ENCODE measurements around the gene MPPED1.

Gene MPPED1

GRCh38 chr22:43521716-43522115 is 109.9 kb downstream of the MPPED1 start:
- DNase-seq (ENCODE audit: low read depth) = no peak

GRCh38 chr22:43526117-43526655 is 114.4 kb downstream of the MPPED1 start:
- DNase-seq (ENCODE audit: low read depth) = no peak

- no peak for DNase-seq (ENCODE audit: low read depth)
These were observed 115.1 kb downstream of the MPPED1 start for GRCh38 chr22:43526946-43527345.

GRCh38 chr22:43528601-43529360 is 117.0 kb downstream of the MPPED1 start:
- DNase-seq (ENCODE audit: low read depth) = no peak

GRCh38 chr22:43529461-43529860 is 117.6 kb downstream of the MPPED1 start:
- no peak for DNase-seq (ENCODE audit: low read depth)

- no peak for DNase-seq (ENCODE audit: low read depth)
These were observed 118.1 kb downstream of the MPPED1 start for GRCh38 chr22:43529934-43530333.

GRCh38 chr22:43530349-43531201 is 118.8 kb downstream of the MPPED1 start:
- DNase-seq (ENCODE audit: low read depth) = no peak

- DNase-seq (ENCODE audit: low read depth) = no peak
These were observed 119.8 kb downstream of the MPPED1 start for GRCh38 chr22:43531651-43532050.

GRCh38 chr22:43532301-43533155 is 120.7 kb downstream of the MPPED1 start:
- DNase-seq (ENCODE audit: low read depth) = no peak

GRCh38 chr22:43533156-43533530 is 121.3 kb downstream of the MPPED1 start:
- DNase-seq (ENCODE audit: low read depth) = no peak

GRCh38 chr22:43533656-43534428 is 122.0 kb downstream of the MPPED1 start:
- no peak for DNase-seq (ENCODE audit: low read depth)

- DNase-seq (ENCODE audit: low read depth) = no peak
These were observed 123.1 kb downstream of the MPPED1 start for GRCh38 chr22:43534916-43535315.

GRCh38 chr22:43535336-43535735 is 123.5 kb downstream of the MPPED1 start:
- no peak for DNase-seq (ENCODE audit: low read depth)

- DNase-seq (ENCODE audit: low read depth) = no peak
These were observed 123.9 kb downstream of the MPPED1 start for GRCh38 chr22:43535741-43536140.

GRCh38 chr22:43537019-43537585 is 125.3 kb downstream of the MPPED1 start:
- no peak for DNase-seq (ENCODE audit: low read depth)

GRCh38 chr22:43539572-43540528 is 128.0 kb downstream of the MPPED1 start:
- DNase-seq (ENCODE audit: low read depth) = no peak

- no peak for DNase-seq (ENCODE audit: low read depth)
These were observed 128.7 kb downstream of the MPPED1 start for GRCh38 chr22:43540529-43540923.

- no peak for DNase-seq (ENCODE audit: low read depth)
These were observed 129.2 kb downstream of the MPPED1 start for GRCh38 chr22:43541022-43541421.

- no peak for DNase-seq (ENCODE audit: low read depth)
These were observed 129.9 kb downstream of the MPPED1 start for GRCh38 chr22:43541462-43542407.
